NCI-H2081 (cell line): ENCODE results near the gene NPIPB8.
"Not testable (repeated sequence)": the region's sequence is repeated elsewhere in the genome, so short reads cannot be mapped to it uniquely, and the experiment has no call there.

Source experiments
- DNase-seq, 2 experiments: peaks; one replicate each; lab custom pipeline; 2025; lab: John Stamatoyannopoulos, UW

NPIPB8 gene

GRCh38 chr16:28636093-28636823 is 1.6 kb upstream of the NPIPB8 start:
- DNase-seq, result not testable (repeated sequence)

- not testable (repeated sequence) for DNase-seq
Measured at GRCh38 chr16:28638359-28638758, 494 bp downstream of the NPIPB8 start.

GRCh38 chr16:28639959-28640358 is 2.1 kb downstream of the NPIPB8 start:
- not testable (repeated sequence) for DNase-seq

GRCh38 chr16:28666264-28666663 is 28.4 kb downstream of the NPIPB8 start:
- DNase-seq, result not testable (repeated sequence)

- not testable (repeated sequence) for DNase-seq
Measured at GRCh38 chr16:28667480-28667879, 29.6 kb downstream of the NPIPB8 start.

- DNase-seq, result not testable (repeated sequence)
Measured at GRCh38 chr16:28668199-28668598, 30.3 kb downstream of the NPIPB8 start.

- not testable (repeated sequence) for DNase-seq
Measured at GRCh38 chr16:28688327-28688952, 50.6 kb downstream of the NPIPB8 start.

GRCh38 chr16:28689425-28689824 is 51.6 kb downstream of the NPIPB8 start:
- not testable (repeated sequence) for DNase-seq

GRCh38 chr16:28691722-28692121 is 53.9 kb downstream of the NPIPB8 start:
- DNase-seq, result not testable (repeated sequence)

- DNase-seq, result not testable (repeated sequence)
Measured at GRCh38 chr16:28693257-28693950, 55.5 kb downstream of the NPIPB8 start.

GRCh38 chr16:28699792-28700191 is 61.9 kb downstream of the NPIPB8 start:
- not testable (repeated sequence) for DNase-seq

GRCh38 chr16:28700349-28700748 is 62.5 kb downstream of the NPIPB8 start:
- not testable (repeated sequence) for DNase-seq

- DNase-seq, result not testable (repeated sequence)
Measured at GRCh38 chr16:28701384-28701783, 63.5 kb downstream of the NPIPB8 start.

GRCh38 chr16:28704246-28704645 is 66.4 kb downstream of the NPIPB8 start:
- not testable (repeated sequence) for DNase-seq
